Activated CD8-positive, alpha-beta memory T cell treated with anti-CD3 and anti-CD28 coated beads for 4 hours (primary cell): ENCODE results near the gene MAP7D3.
"Not testable (repeated sequence)": the region's sequence is repeated elsewhere in the genome, so short reads cannot be mapped to it uniquely, and the experiment has no call there.

Experiments
- DNase-seq, 2 donors: peaks; one replicate each; pipeline ENCODE4 v3.0.0-alpha.2; 2020; ENCODE audit warnings: low read depth in 2 of 2

MAP7D3 gene

DNA sequence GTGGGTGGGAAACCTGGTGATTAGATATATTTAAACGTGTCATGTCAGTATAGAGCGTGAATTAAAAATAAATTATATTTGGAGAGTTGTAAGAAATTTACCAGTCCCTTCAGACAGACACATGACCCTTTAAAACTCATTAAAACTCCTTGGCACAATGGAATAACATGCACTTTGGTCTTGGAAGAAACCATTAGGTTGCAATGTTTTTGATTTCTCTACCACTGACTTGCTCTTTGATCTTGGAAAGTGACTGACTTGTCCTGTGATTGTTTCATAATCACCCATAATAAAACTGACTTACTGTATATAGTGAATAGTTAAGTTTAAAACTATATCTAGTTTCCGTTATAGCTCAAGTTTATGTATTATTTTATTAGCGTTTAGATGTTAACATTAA is 68.0 kb downstream of the MAP7D3 start:
- no peak for DNase-seq

DNA sequence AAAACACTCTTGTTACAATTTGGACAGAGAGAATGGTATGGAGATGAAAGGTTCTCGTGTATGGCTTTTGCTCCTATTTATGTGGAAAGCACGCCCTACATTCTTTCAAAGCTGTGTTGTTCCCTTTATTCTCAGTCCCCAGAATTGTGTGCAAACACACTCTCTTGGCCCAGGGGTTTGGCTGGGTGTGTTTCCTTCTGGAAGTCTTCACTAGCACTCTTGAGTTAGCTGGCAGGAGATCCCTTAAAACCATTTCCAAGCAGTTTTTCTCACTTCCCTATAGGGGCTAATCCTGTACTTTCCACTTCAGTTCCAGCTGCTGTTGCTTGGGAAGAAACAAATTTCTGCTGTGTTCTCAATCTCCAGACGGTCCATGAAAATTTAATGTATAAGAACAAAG is 68.8 kb downstream of the MAP7D3 start:
- no peak for DNase-seq

DNA sequence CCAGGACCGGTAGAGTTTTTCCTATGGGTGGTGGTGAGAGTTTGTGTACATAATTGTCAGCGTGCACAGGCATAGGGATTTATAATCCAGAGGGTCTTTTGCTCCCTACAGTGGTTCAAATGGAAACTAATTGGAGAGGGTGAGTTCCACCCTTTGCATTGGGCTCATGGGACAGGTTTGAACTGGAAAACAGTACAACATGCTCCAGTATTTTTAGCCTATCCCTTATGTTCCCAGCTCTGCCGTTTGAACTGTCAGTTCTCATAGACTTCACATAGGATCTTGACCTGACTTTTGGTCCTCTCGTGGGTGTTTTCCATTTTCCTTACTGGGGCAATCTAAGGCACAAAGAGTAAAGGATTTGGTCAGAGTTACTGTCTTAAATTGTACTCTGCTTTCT is 72.1 kb downstream of the MAP7D3 start:
- DNase-seq = no peak

DNA sequence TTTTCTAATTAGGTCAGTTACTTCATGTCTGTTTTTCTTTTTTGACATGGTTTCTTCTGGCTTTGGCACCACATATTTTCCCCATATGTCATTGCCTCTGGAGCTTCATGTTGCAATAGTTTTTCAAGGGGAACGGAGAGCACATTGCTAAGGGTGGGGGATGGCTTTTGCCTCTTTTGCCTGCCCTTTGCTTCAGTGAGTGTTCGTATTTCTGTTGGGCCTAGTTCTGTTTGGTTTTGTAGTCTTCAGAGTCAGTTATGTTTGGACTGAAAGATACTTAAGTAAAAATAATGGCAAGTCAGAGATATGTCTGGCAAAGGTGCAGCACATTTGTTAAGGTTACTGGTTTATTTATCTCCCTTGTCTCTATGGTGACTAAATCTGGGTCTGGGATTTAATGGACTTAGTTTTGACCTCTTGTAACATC is 74.8 kb downstream of the MAP7D3 start:
- DNase-seq = no peak

DNA sequence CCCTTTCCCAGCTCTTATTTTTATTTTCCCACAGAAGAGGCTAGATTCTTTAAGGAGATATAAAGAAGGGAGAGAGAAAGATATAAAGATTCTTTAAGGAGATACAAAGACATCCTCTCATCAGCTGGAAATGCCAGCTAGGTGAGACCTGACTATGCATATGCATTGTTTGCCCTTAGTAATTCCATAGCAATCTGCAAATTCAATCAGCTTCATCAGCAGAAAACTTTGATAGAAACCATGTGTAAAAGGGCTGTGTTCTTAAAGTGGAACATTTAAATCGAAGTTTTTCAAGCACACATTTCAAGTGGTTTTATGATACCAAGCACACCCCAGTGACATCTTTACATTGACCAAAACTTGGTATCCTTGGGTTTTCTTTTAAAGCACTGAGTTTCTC is 79.8 kb downstream of the MAP7D3 start:
- no peak for DNase-seq

DNA sequence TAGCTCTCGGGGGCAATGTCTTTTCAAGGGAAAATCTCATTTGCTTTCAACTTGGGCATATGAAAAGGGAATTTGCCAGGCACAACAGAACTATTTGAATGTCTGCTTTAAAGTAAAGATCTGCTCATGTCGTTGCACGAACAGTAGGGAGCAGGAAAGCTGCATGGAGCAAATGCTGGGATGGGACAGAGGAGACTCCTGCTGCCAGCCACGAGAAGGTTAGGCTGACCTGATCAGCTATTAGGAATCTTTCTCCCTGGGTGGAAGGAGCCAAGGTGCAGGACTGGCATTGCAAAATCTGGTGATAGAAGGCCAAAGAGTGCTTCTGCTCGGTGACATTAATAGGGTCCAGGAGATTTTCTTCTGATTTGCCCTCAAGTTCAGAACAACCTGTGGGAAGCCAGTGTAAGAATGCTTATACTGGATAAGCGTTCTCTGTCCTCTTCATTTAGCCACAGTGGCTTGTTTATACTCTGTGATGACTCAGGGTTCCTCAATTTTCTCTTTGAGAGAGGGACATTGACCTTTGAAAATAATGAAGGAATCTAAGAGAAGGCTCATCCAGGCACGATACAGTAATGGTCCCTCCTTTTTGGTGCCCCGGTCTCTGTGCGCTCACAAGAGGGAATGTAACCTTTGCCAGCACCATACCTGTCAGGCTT is 80.9 kb downstream of the MAP7D3 start:
- DNase-seq = no peak

DNA sequence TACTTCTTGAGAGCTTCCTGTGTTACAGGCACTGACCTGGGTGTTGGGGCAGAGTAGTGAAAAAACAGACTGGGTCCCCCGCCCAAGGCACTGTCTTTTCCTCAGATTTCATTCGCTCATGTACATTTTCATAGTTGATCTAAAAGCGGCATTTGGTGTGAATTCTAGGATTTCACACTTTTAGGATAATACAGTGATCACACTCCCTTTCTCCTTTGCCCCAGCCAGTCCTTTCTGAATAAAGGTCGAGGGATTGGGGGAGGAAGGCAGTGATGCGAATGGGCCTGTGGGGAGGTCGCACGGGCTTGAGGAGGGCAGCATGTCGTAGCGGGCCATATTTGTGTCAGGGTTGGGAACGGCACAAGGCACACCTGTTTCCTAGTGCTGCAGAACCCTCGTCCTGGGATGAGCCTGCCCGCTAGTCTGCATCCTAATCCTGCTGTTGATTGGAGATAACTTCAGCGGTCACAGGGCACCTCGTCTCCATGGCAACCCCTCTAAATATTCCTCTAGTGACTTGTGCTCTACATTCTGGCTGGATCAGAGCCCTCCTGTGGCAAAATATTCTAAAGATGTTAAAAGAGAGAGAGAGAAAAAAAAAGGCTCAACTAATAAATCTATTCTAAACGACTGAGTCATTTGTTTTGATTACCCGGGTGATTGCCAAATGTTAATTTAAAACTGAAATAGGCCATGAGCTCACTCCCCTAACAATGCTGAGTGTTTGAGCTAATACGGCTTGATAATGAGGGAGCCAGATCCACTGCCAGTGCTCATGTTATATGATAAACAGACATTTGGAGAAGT is 82.1 kb downstream of the MAP7D3 start:
- no peak for DNase-seq

DNA sequence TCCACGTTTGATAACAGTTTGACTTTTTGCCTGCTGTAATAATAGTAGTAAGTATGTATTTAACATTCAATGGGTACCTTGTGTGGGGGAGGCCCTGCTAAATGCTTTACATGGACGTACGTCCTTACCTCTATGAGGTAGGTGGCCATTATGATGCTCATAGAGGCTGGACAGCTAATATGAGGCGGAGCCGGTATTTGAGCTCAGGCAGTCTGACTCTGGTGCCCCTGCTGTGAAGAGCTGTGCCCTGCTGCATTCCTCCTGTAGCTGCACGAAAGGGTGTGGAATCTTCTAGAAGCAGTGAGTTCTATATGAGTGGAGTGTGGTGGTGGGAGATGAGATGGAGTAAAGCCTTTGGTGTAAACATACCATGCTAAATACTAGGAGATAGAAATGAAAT is 83.2 kb downstream of the MAP7D3 start:
- not testable (repeated sequence) for DNase-seq

DNA sequence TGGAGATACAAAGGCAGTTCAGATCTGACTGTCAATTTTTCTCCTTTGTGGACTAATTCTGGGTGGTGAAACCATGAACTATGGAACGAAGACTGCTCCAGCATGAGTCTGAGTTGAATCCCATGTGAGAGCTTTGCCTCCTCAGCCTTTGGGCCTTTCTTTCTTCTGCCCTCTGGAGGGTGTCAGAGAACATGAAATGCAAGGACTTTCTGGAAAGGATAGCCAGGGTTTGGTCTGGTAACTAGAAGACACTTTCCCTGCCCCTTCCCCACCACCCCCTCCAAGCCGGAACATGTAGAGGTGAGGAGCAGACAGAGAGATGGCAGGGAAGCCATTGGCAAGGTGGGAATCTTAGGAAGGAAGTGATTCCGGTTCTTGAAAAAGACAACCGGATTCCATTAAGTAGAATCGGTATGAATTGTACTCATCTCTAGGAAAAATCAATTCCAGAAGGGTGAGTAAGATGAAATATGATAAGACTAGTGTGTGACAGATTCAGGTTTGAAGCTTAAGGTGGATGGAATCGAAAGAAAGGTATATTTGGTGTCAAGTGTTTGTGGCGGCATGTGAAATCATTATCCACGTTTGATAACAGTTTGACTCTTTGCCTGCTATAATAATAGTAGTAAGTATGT is 84.9 kb downstream of the MAP7D3 start:
- no peak for DNase-seq

DNA sequence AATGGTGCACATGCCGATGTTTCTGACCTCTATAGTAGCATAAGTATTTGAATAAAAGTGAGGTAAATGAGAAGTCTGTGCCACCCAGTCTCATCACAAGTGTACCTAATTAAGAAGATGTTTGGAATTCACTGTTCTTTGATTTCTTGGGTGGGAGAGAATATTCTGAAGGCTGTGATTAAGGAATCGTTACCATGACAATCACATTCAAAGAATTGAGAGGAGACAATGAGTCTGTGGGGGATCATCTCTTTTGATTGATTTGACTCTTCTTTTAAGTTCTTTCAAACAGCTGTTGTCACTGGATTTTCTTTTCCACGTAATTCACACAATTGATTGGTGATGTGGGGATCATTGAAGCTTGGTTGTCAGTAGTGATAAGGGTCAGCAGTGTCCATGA is 85.8 kb downstream of the MAP7D3 start:
- DNase-seq = no peak

DNA sequence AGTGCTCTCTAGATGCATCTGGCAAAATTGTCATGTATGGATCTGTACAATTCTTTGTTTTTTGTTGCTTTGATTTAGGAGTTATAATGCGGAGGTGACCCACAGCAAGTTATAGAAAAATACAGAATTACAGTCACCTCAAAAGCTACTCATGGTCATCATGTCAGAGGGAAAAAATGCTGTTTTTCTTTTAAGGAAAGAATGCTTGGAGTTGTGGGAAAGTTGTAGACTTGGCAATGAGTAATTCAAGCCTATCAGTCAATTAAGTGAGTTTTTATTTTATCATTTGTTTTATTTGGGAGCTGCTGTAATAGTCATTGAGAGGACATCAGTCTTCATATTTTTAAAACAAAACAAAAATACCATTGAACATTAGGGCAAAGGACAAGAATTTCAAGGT is 87.5 kb downstream of the MAP7D3 start:
- DNase-seq = no peak
